H9 (cell line): ENCODE measurements around the gene CTH. TPM values are rescaled to one million over a fixed set of nuclear protein-coding genes. Genes with fewer than 3 reads are reported as not detected.

ENCODE experiments used
- DNase-seq: peaks from one replicate; pipeline ENCODE4 v3.0.0-alpha.2; 2017
- H2AFZ ChIP-seq: one replicate; pipeline ENCODE4 v1.6.1; 2013; ENCODE audit warnings: mild to moderate bottlenecking, low read length, control low read depth, moderate library complexity
- H2AK5ac ChIP-seq: 2 replicates; pipeline ENCODE4 v1.6.1; 2013; ENCODE audit warnings: low read length, control low read depth, mixed read lengths; ENCODE audit not compliant: insufficient read length
- H2BK120ac ChIP-seq: one replicate; pipeline ENCODE4 v1.6.1; 2013; ENCODE audit warnings: low read depth, mild to moderate bottlenecking, low read length, control low read depth, inconsistent platforms; ENCODE audit not compliant: poor library complexity, severe bottlenecking
- H2BK12ac ChIP-seq: 2 replicates; pipeline ENCODE4 v1.6.1; 2013; ENCODE audit warnings: low read length, control low read depth, mixed read lengths, low read depth; ENCODE audit not compliant: insufficient read length
- H2BK15ac ChIP-seq: 2 replicates; pipeline ENCODE4 v1.6.1; 2013; ENCODE audit warnings: low read depth, low read length, control low read depth
- H2BK20ac ChIP-seq: one replicate; pipeline ENCODE4 v1.6.1; 2013; ENCODE audit warnings: low read depth, mild to moderate bottlenecking, low read length, control low read depth, inconsistent platforms; ENCODE audit not compliant: poor library complexity, severe bottlenecking
- H2BK5ac ChIP-seq: 2 replicates; pipeline ENCODE4 v1.6.1; 2013; ENCODE audit warnings: low read length, control low read depth, mixed read lengths; ENCODE audit not compliant: insufficient read length
- H3K14ac ChIP-seq: 2 replicates; pipeline ENCODE4 v1.6.1; 2013; ENCODE audit warnings: low read length, control low read depth; ENCODE audit not compliant: insufficient read depth
- H3K18ac ChIP-seq: 2 replicates; pipeline ENCODE4 v1.6.1; 2013; ENCODE audit warnings: low read depth, mild to moderate bottlenecking, mixed read lengths, low read length, control low read depth; ENCODE audit not compliant: insufficient read length
- H3K23ac ChIP-seq: 2 replicates; pipeline ENCODE4 v1.6.1; 2013; ENCODE audit warnings: low read length, control low read depth, mixed read lengths, low read depth; ENCODE audit not compliant: insufficient read length
- H3K23me2 ChIP-seq: 2 replicates; pipeline ENCODE4 v1.6.1; 2013; ENCODE audit warnings: low read depth, mild to moderate bottlenecking, mixed read lengths, low read length, control low read depth; ENCODE audit not compliant: insufficient read length, poor library complexity, severe bottlenecking
- H3K27ac ChIP-seq: 2 replicates; pipeline ENCODE4 v1.5.1; 2013; ENCODE audit warnings: low read length, control low read depth, mixed read lengths, low read depth; ENCODE audit not compliant: insufficient read length
- H3K27me3 ChIP-seq: 2 replicates; pipeline ENCODE4 v1.6.1; 2013; ENCODE audit warnings: low read length, control low read depth, inconsistent platforms; ENCODE audit not compliant: insufficient read depth
- H3K4ac ChIP-seq: 2 replicates; pipeline ENCODE4 v1.6.1; 2013; ENCODE audit warnings: low read depth, mild to moderate bottlenecking, control low read depth, inconsistent platforms, low read length, moderate library complexity
- H3K4me1 ChIP-seq: 2 replicates; pipeline ENCODE4 v1.6.1; 2013; ENCODE audit warnings: low read length, control low read depth, inconsistent platforms; ENCODE audit not compliant: insufficient read depth
- H3K4me2 ChIP-seq: 2 replicates; pipeline ENCODE4 v1.6.1; 2013; ENCODE audit warnings: low read length, control low read depth, mixed read lengths; ENCODE audit not compliant: insufficient read length, insufficient read depth
- H3K56ac ChIP-seq: 2 replicates; pipeline ENCODE4 v1.6.1; 2013; ENCODE audit warnings: low read depth, mild to moderate bottlenecking, mixed read lengths, low read length, control low read depth; ENCODE audit not compliant: insufficient read length
- H3K79me1 ChIP-seq: 2 replicates; pipeline ENCODE4 v1.6.1; 2013; ENCODE audit warnings: low read depth, mild to moderate bottlenecking, moderate library complexity, low read length, control low read depth, inconsistent platforms; ENCODE audit not compliant: insufficient read depth, poor library complexity, severe bottlenecking
- H3K79me2 ChIP-seq: 2 replicates; pipeline ENCODE4 v1.6.1; 2013; ENCODE audit warnings: low read length, control low read depth, inconsistent platforms; ENCODE audit not compliant: insufficient read depth
- H3K9ac ChIP-seq: 2 replicates; pipeline ENCODE4 v1.6.1; 2013; ENCODE audit warnings: low read length, control low read depth, mixed read lengths; ENCODE audit not compliant: insufficient read length; ENCODE audit errors: extremely low read depth
- H3K9me3 ChIP-seq: one replicate; pipeline ENCODE4 v1.6.1; 2013; ENCODE audit warnings: low read depth, low read length, inconsistent platforms; ENCODE audit not compliant: control insufficient read depth
- H3T11ph ChIP-seq: one replicate; pipeline ENCODE4 v1.6.1; 2013; ENCODE audit warnings: mild to moderate bottlenecking, low read length, control low read depth, inconsistent platforms
- H4K20me1 ChIP-seq: one replicate; pipeline ENCODE4 v1.6.1; 2013; ENCODE audit not compliant: control insufficient read depth, insufficient read length, insufficient read depth
- H4K5ac ChIP-seq: 2 replicates; pipeline ENCODE4 v1.6.1; 2013; ENCODE audit warnings: low read depth, mild to moderate bottlenecking, mixed read lengths, low read length, control low read depth; ENCODE audit not compliant: insufficient read length
- H4K8ac ChIP-seq: replicated peaks from 2 replicates; pipeline ENCODE4 v1.6.1; 2013; ENCODE audit warnings: low read length, control low read depth, mixed read lengths, low read depth; ENCODE audit not compliant: insufficient read length
- H4K91ac ChIP-seq: 2 replicates; pipeline ENCODE4 v1.6.1; 2013; ENCODE audit warnings: low read depth, mild to moderate bottlenecking, moderate library complexity, mixed read lengths, low read length, control low read depth; ENCODE audit not compliant: insufficient read length
- H3K27ac Mint-ChIP-seq, 3 experiments: 2 replicates in 2 of 3; 3 replicates in 1 of 3; pipeline ENCODE4 v1.8.0; 2020 to 2021; ENCODE audit warnings: mixed read lengths in 3 of 3, mild to moderate bottlenecking in 1 of 3, moderate library complexity in 1 of 3
- H3K27me3 Mint-ChIP-seq: 2 replicates; pipeline ENCODE4 v1.8.0; 2021; ENCODE audit warnings: low read depth, mild to moderate bottlenecking, moderate library complexity, mixed read lengths
- H3K36me3 Mint-ChIP-seq, 3 experiments: 2 replicates in 2 of 3; 3 replicates in 1 of 3; pipeline ENCODE4 v1.8.0; 2020 to 2021; ENCODE audit warnings: low read depth in 3 of 3, mixed read lengths in 3 of 3; ENCODE audit not compliant: insufficient read depth in 1 of 3
- H3K4me1 Mint-ChIP-seq, 2 experiments: 2 replicates each; pipeline ENCODE4 v1.8.0; 2020; ENCODE audit warnings: mixed read lengths in 2 of 2
- H3K4me3 Mint-ChIP-seq, 2 experiments: 2 replicates in 1 of 2; 3 replicates in 1 of 2; pipeline ENCODE4 v1.8.0; 2020 to 2021; ENCODE audit warnings: mild to moderate bottlenecking in 2 of 2, mixed read lengths in 2 of 2, moderate library complexity in 1 of 2
- H3K9me3 Mint-ChIP-seq, 2 experiments: 2 replicates in 1 of 2; 3 replicates in 1 of 2; pipeline ENCODE4 v1.8.0; 2020; ENCODE audit warnings: mild to moderate bottlenecking in 2 of 2, mixed read lengths in 2 of 2, moderate library complexity in 1 of 2
- CTCF ChIP-seq: fragments of 200-600 bp; sonication (generic); conservative IDR thresholded peaks from 3 replicates; pipeline ENCODE4 v1.8.0; 2021; ENCODE audit warnings: antibody characterized with exemption, mild to moderate bottlenecking
- total RNA-seq: library from RNA; stranded (reverse); gene quantifications from 2 replicates; pipeline ENCODE4 v1.2.1, GENCODE V29; 2021

Gene CTH
- total RNA-seq, 1 experiment from 2014 or later = 15.5 TPM

- Mint-ChIP-seq H3K4me1 (peaks cover 5 to 12% of the 10 kb centered on the region in 2 experiments), H3K27ac (no peak overlapping the region), H3K36me3 (peaks cover 2 to 4% (median 3%) of the 10 kb centered on the region in 3 experiments; a peak in 3 of 7 replicates), H3K4me3 (no peak overlapping the region), H3K27me3 (no peaks in the 10 kb centered on the region), H3K9me3 (peaks cover 0 to 3% of the 10 kb centered on the region in 2 experiments; a peak in 2 of 5 replicates)
- Histone ChIP-seq H4K5ac (no peak overlapping the region), H2BK120ac (no peak overlapping the region), H3K4me1 (peaks cover 2% of the 10 kb centered on the region; the same call in 1 of the 2 replicates), H2AFZ (no peak overlapping the region), H4K8ac (no peak overlapping the region), H3K56ac (no peak overlapping the region), H3K9me3 (no peaks in the 10 kb centered on the region), H4K91ac (no peak overlapping the region), H3K79me2 (no peaks in the 10 kb centered on the region), H2BK5ac (no peak overlapping the region), H3K79me1 (no peaks in the 10 kb centered on the region), H3K4me2 (no peak overlapping the region), H3K14ac (no peak overlapping the region), H3K27me3 (no peaks in the 10 kb centered on the region), H3K18ac (no peak overlapping the region), H3K27ac (no peak overlapping the region), H2AK5ac (no peak overlapping the region), H4K20me1 (no peaks in the 10 kb centered on the region), H2BK20ac (no peak overlapping the region), H3K23me2 (no peaks in the 10 kb centered on the region), H3T11ph (no peak overlapping the region), H2BK12ac (no peak overlapping the region), H3K9ac (no peak overlapping the region), H3K23ac (no peak overlapping the region), H2BK15ac (no peak overlapping the region), H3K4ac (no peak overlapping the region)
- DNase-seq = no peak
- TF ChIP-seq CTCF = no peak
These were observed 54.8 kb downstream of the CTH start for GRCh38 chr1:70465911-70466310.
